Measurements from ENCODE around the gene PHACTR1.
"Not testable (repeated sequence)": the region's sequence is repeated elsewhere in the genome, so short reads cannot be mapped to it uniquely, and the experiment has no call there.

Gene PHACTR1

GRCh38 chr6:12929678-12930077, 213.1 kb downstream of the PHACTR1 start:
- Histone ChIP-seq H3K4me1 (ENCODE audit: control insufficient read depth in 5 of 5, insufficient read depth in 5 of 5, low read length in 5 of 5) (no peaks in the 10 kb centered on the region), H3K36me3 (ENCODE audit: control insufficient read depth in 5 of 5, insufficient read depth in 5 of 5, low read length in 5 of 5) (no peaks in the 10 kb centered on the region), H3K27ac (ENCODE audit: low read depth, low read length) (no peak overlapping the region), H3K4me3 (ENCODE audit: low read depth in 1 of 5, low read length in 5 of 5) (no peak overlapping the region), H3K27me3 (ENCODE audit: control insufficient read depth in 5 of 5, insufficient read depth in 4 of 5, low read length in 5 of 5) (peaks cover 0 to 8% (median 2%) of the 10 kb centered on the region in 5 donors), H3K9me3 (ENCODE audit: control insufficient read depth in 5 of 5, low read length in 5 of 5) (no peaks in the 10 kb centered on the region), H3K9ac (ENCODE audit: low read length in 5 of 5) (no peak overlapping the region)

- Histone ChIP-seq H3K4me3 (ENCODE audit: low read depth in 1 of 5, low read length in 5 of 5) (no peak overlapping the region), H3K4me1 (ENCODE audit: control insufficient read depth in 5 of 5, insufficient read depth in 5 of 5, low read length in 5 of 5) (no peaks in the 10 kb centered on the region), H3K36me3 (ENCODE audit: control insufficient read depth in 5 of 5, insufficient read depth in 5 of 5, low read length in 5 of 5) (no peaks in the 10 kb centered on the region), H3K27ac (ENCODE audit: low read depth, low read length) (no peak overlapping the region), H3K9ac (ENCODE audit: low read length in 5 of 5) (no peak overlapping the region), H3K9me3 (ENCODE audit: control insufficient read depth in 5 of 5, low read length in 5 of 5) (no peaks in the 10 kb centered on the region), H3K27me3 (ENCODE audit: control insufficient read depth in 5 of 5, insufficient read depth in 4 of 5, low read length in 5 of 5) (peaks cover 0 to 8% (median 2%) of the 10 kb centered on the region in 5 donors)
Observed at GRCh38 chr6:12931639-12932038, 215.1 kb downstream of the PHACTR1 start.

DNA sequence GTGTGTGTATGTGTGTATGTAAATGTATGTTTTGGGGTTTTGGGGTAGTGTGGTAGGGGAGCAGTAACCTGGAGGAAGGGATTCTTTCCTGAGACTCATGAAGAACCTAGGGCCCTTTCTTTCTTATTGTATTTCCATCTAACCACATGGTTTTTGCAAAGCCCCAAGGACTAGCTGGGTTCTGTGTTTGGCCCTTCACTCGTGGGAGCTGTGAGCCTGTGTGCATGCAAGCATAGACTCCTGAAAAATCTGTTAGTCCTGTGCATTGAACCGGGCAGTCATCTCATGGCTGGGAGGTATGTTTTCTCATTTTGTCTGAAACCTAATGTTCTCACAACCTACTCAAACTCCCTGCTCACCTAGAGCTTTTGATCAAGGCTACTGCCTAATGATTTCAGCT, 219.1 kb downstream of the PHACTR1 start:
- no peak overlapping the region for H3K4me3 ChIP-seq (ENCODE audit: low read depth in 1 of 5, low read length in 5 of 5)

GRCh38 chr6:12937971-12938370, 221.4 kb downstream of the PHACTR1 start:
- H3K27me3 ChIP-seq (ENCODE audit: control insufficient read depth in 5 of 5, insufficient read depth in 4 of 5, low read length in 5 of 5) = no peaks in the 10 kb centered on the region
- no peak overlapping the region for H3K4me3 ChIP-seq (ENCODE audit: low read depth in 1 of 5, low read length in 5 of 5)
- no peaks in the 10 kb centered on the region for H3K9me3 ChIP-seq (ENCODE audit: control insufficient read depth in 5 of 5, low read length in 5 of 5)
- no peak overlapping the region for H3K27ac ChIP-seq (ENCODE audit: low read depth, low read length)
- H3K4me1 ChIP-seq (ENCODE audit: control insufficient read depth in 5 of 5, insufficient read depth in 5 of 5, low read length in 5 of 5) = no peaks in the 10 kb centered on the region
- no peak overlapping the region for H3K9ac ChIP-seq (ENCODE audit: low read length in 5 of 5)
- no peaks in the 10 kb centered on the region for H3K36me3 ChIP-seq (ENCODE audit: control insufficient read depth in 5 of 5, insufficient read depth in 5 of 5, low read length in 5 of 5)

More for the DNA sequence above, 219.1 kb downstream of the PHACTR1 start:
- Histone ChIP-seq H3K9ac (ENCODE audit: low read length in 5 of 5) (no peak overlapping the region), H3K36me3 (ENCODE audit: control insufficient read depth in 5 of 5, insufficient read depth in 5 of 5, low read length in 5 of 5) (no peaks in the 10 kb centered on the region), H3K9me3 (ENCODE audit: control insufficient read depth in 5 of 5, low read length in 5 of 5) (no peaks in the 10 kb centered on the region), H3K27ac (ENCODE audit: low read depth, low read length) (no peak overlapping the region), H3K27me3 (ENCODE audit: control insufficient read depth in 5 of 5, insufficient read depth in 4 of 5, low read length in 5 of 5) (no peaks in the 10 kb centered on the region), H3K4me1 (ENCODE audit: control insufficient read depth in 5 of 5, insufficient read depth in 5 of 5, low read length in 5 of 5) (no peaks in the 10 kb centered on the region)

DNA sequence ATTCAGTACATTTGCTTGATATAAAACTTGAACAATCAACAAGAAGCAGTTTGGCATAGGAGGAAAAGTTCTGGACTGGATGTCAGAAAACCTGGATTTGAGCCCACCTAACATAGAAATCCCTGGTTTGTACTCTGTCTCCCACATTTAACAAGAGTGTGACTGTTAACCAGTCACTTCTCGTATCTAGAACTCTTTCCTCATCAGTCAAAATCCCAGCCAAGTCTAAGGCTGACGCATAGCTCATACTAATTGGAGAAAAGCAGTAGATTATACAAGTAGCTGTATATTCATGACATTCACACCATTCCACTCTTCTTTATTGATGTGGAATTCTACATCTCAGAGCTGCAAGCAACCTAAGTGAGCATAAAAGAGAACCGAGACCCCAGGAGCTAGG, 222.7 kb downstream of the PHACTR1 start:
- no peaks in the 10 kb centered on the region for H3K36me3 ChIP-seq (ENCODE audit: control insufficient read depth in 5 of 5, insufficient read depth in 5 of 5, low read length in 5 of 5)
- peaks cover 0 to 5% (median 0%) of the 10 kb centered on the region in 5 donors for H3K4me1 ChIP-seq (ENCODE audit: control insufficient read depth in 5 of 5, insufficient read depth in 5 of 5, low read length in 5 of 5)
- H3K27ac ChIP-seq (ENCODE audit: low read depth, low read length) = no peak overlapping the region
- H3K9ac ChIP-seq (ENCODE audit: low read length in 5 of 5) = no peak overlapping the region
- no peak overlapping the region for H3K4me3 ChIP-seq (ENCODE audit: low read depth in 1 of 5, low read length in 5 of 5)
- no peaks in the 10 kb centered on the region for H3K9me3 ChIP-seq (ENCODE audit: control insufficient read depth in 5 of 5, low read length in 5 of 5)
- H3K27me3 ChIP-seq (ENCODE audit: control insufficient read depth in 5 of 5, insufficient read depth in 4 of 5, low read length in 5 of 5) = no peaks in the 10 kb centered on the region

- peaks cover 0 to 5% (median 0%) of the 10 kb centered on the region in 5 donors for H3K4me1 ChIP-seq (ENCODE audit: control insufficient read depth in 5 of 5, insufficient read depth in 5 of 5, low read length in 5 of 5)
- no peaks in the 10 kb centered on the region for H3K36me3 ChIP-seq (ENCODE audit: control insufficient read depth in 5 of 5, insufficient read depth in 5 of 5, low read length in 5 of 5)
- H3K4me3 ChIP-seq (ENCODE audit: low read depth in 1 of 5, low read length in 5 of 5) = no peak overlapping the region
- no peak overlapping the region for H3K9ac ChIP-seq (ENCODE audit: low read length in 5 of 5)
- no peaks in the 10 kb centered on the region for H3K9me3 ChIP-seq (ENCODE audit: control insufficient read depth in 5 of 5, low read length in 5 of 5)
- H3K27ac ChIP-seq (ENCODE audit: low read depth, low read length) = no peak overlapping the region
- H3K27me3 ChIP-seq (ENCODE audit: control insufficient read depth in 5 of 5, insufficient read depth in 4 of 5, low read length in 5 of 5) = no peaks in the 10 kb centered on the region
Observed at GRCh38 chr6:12941422-12941821, 224.9 kb downstream of the PHACTR1 start.

GRCh38 chr6:12943549-12943948, 227.0 kb downstream of the PHACTR1 start:
- peaks cover 0 to 11% (median 0%) of the 10 kb centered on the region in 5 donors for H3K4me1 ChIP-seq (ENCODE audit: control insufficient read depth in 5 of 5, insufficient read depth in 5 of 5, low read length in 5 of 5)
- no peaks in the 10 kb centered on the region for H3K27me3 ChIP-seq (ENCODE audit: control insufficient read depth in 5 of 5, insufficient read depth in 4 of 5, low read length in 5 of 5)
- H3K4me3 ChIP-seq (ENCODE audit: low read depth in 1 of 5, low read length in 5 of 5) = no peak overlapping the region
- H3K36me3 ChIP-seq (ENCODE audit: control insufficient read depth in 5 of 5, insufficient read depth in 5 of 5, low read length in 5 of 5) = no peaks in the 10 kb centered on the region
- H3K9me3 ChIP-seq (ENCODE audit: control insufficient read depth in 5 of 5, low read length in 5 of 5) = no peaks in the 10 kb centered on the region
- H3K9ac ChIP-seq (ENCODE audit: low read length in 5 of 5) = no peak overlapping the region
- H3K27ac ChIP-seq (ENCODE audit: low read depth, low read length) = no peak overlapping the region

DNA sequence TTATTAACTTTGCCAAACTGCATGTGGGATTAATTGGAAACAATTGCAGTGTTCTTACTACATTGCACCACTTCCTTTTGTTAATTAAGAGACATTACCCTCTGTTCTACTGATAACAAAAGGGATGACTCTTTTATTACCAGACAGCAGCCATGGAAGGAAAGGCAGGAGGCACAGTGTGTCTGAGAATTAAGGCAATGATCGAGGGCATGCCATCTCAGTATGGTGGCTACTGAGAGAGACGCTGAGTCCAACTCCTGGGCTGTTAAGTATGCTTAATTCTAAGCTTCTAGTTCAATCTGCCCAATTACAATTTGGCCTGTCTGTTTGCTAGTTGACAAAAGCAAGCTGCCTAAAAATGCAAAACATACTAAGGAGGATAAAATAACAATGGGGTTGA, 227.4 kb downstream of the PHACTR1 start:
- Histone ChIP-seq H3K9me3 (ENCODE audit: control insufficient read depth in 5 of 5, low read length in 5 of 5) (no peaks in the 10 kb centered on the region), H3K27ac (ENCODE audit: low read depth, low read length) (no peak overlapping the region), H3K36me3 (ENCODE audit: control insufficient read depth in 5 of 5, insufficient read depth in 5 of 5, low read length in 5 of 5) (no peaks in the 10 kb centered on the region), H3K9ac (ENCODE audit: low read length in 5 of 5) (no peak overlapping the region), H3K4me1 (ENCODE audit: control insufficient read depth in 5 of 5, insufficient read depth in 5 of 5, low read length in 5 of 5) (peaks cover 0 to 11% (median 0%) of the 10 kb centered on the region in 5 donors), H3K27me3 (ENCODE audit: control insufficient read depth in 5 of 5, insufficient read depth in 4 of 5, low read length in 5 of 5) (no peaks in the 10 kb centered on the region), H3K4me3 (ENCODE audit: low read depth in 1 of 5, low read length in 5 of 5) (no peak overlapping the region)

- H3K9ac ChIP-seq (ENCODE audit: low read length in 5 of 5); H3K4me3 ChIP-seq (ENCODE audit: low read depth in 1 of 5, low read length in 5 of 5); H3K9me3 ChIP-seq (ENCODE audit: control insufficient read depth in 5 of 5, low read length in 5 of 5); H3K36me3 ChIP-seq (ENCODE audit: control insufficient read depth in 5 of 5, insufficient read depth in 5 of 5, low read length in 5 of 5); H3K27me3 ChIP-seq (ENCODE audit: control insufficient read depth in 5 of 5, insufficient read depth in 4 of 5, low read length in 5 of 5); H3K27ac ChIP-seq (ENCODE audit: low read depth, low read length): not testable (repeated sequence)
- H3K4me1 ChIP-seq (ENCODE audit: control insufficient read depth in 5 of 5, insufficient read depth in 5 of 5, low read length in 5 of 5) = peaks cover 0 to 11% (median 0%) of the 10 kb centered on the region in 5 donors
Observed at GRCh38 chr6:12944528-12944927, 228.0 kb downstream of the PHACTR1 start.

- Histone ChIP-seq H3K27ac (ENCODE audit: low read depth, low read length) (no peak overlapping the region), H3K27me3 (ENCODE audit: control insufficient read depth in 5 of 5, insufficient read depth in 4 of 5, low read length in 5 of 5) (no peaks in the 10 kb centered on the region), H3K36me3 (ENCODE audit: control insufficient read depth in 5 of 5, insufficient read depth in 5 of 5, low read length in 5 of 5) (no peaks in the 10 kb centered on the region), H3K4me1 (ENCODE audit: control insufficient read depth in 5 of 5, insufficient read depth in 5 of 5, low read length in 5 of 5) (peaks cover 0 to 11% (median 0%) of the 10 kb centered on the region in 5 donors), H3K4me3 (ENCODE audit: low read depth in 1 of 5, low read length in 5 of 5) (no peak overlapping the region), H3K9ac (ENCODE audit: low read length in 5 of 5) (no peak overlapping the region), H3K9me3 (ENCODE audit: control insufficient read depth in 5 of 5, low read length in 5 of 5) (peaks cover 0 to 3% (median 0%) of the 10 kb centered on the region in 5 donors)
Observed at GRCh38 chr6:12947151-12947871, 230.7 kb downstream of the PHACTR1 start.
